ENCODE results near the gene ZNF665.
"Not testable (repeated sequence)": the region's sequence is repeated elsewhere in the genome, so short reads cannot be mapped to it uniquely, and the experiment has no call there.

DNA sequence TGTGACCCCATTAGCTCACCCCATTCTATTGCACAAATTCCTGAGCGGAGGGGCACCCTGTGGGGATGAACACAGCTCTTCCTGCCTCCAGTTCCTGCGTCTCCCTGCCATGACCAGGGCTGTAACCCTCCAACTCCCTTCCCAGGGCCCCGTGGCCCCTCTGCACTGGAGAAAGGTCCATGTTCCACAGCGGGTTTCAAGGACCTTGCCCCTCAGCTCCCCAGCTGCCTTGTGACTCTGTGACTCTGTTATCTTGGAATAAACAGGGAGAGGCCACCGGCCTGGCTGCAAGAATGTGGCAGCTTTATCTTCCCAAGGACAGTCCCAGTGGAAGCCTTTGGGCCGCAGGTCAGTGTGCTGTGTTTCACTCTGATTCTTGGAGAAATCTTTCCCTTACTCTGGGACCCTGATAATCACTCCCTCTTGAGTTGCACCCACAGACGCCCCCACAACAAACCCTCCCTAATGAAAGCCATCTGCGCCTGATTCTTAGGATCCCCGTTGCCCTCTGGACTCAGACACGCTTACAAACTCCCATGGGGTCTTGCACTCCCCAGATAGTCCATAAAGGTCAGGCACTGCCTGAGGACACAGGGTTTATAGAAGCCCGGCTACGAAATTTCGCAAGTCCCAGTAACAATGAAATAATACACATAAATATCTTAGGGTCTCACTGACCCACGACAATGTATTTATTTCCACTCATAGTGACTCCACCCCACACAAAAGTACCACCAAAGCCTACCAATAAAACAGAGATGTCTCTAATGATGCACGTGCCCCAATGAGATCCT lies 66.2 kb downstream of the ZNF665 start:
- TF ChIP-seq, protein P1, sequence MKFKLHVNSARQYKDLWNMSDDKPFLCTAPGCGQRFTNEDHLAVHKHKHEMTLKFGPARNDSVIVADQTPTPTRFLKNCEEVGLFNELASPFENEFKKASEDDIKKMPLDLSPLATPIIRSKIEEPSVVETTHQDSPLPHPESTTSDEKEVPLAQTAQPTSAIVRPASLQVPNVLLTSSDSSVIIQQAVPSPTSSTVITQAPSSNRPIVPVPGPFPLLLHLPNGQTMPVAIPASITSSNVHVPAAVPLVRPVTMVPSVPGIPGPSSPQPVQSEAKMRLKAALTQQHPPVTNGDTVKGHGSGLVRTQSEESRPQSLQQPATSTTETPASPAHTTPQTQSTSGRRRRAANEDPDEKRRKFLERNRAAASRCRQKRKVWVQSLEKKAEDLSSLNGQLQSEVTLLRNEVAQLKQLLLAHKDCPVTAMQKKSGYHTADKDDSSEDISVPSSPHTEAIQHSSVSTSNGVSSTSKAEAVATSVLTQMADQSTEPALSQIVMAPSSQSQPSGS (IDR thresholded peaks at IDR 0.05; ENCODE audit: low read length): not testable (repeated sequence)
- TF ChIP-seq POLR2AphosphoS5 (IDR thresholded peaks at IDR 0.05; ENCODE audit: low read length); SPI1 (IDR thresholded peaks at IDR 0.05; ENCODE audit: borderline replicate concordance, insufficient read depth, low read depth, low read length); CBX3 (IDR thresholded peaks at IDR 0.05; ENCODE audit: borderline replicate concordance, low read depth): not testable (repeated sequence)

All from GM12878 (cell line).